Neuronal stem cell (in vitro differentiated cells): ENCODE measurements around the gene PTPRG.
"Not testable (repeated sequence)": the region's sequence is repeated elsewhere in the genome, so short reads cannot be mapped to it uniquely, and the experiment has no call there.

Experiments
- DNase-seq: peaks from one replicate; pipeline ENCODE4 v3.0.0-alpha.2; 2013; ENCODE audit warnings: low spot score
- H2AFZ ChIP-seq: one replicate; pipeline ENCODE4 v1.6.1; 2013; ENCODE audit warnings: mild to moderate bottlenecking, low read length, inconsistent platforms
- H2AK5ac ChIP-seq: 2 replicates; pipeline ENCODE4 v1.6.1; 2013; ENCODE audit warnings: low read depth, mild to moderate bottlenecking, inconsistent platforms, low read length, moderate library complexity, mixed read lengths
- H2BK120ac ChIP-seq: 2 replicates; pipeline ENCODE4 v1.6.1; 2013; ENCODE audit warnings: low read depth, mild to moderate bottlenecking, inconsistent platforms, low read length, moderate library complexity, mixed read lengths
- H2BK12ac ChIP-seq: one replicate; pipeline ENCODE4 v1.6.1; 2013; ENCODE audit warnings: low read length, inconsistent platforms
- H2BK15ac ChIP-seq: 2 replicates; pipeline ENCODE4 v1.6.1; 2013; ENCODE audit warnings: mild to moderate bottlenecking, low read length, inconsistent platforms, mixed read lengths
- H2BK5ac ChIP-seq: one replicate; pipeline ENCODE4 v1.6.1; 2013; ENCODE audit warnings: inconsistent platforms, mild to moderate bottlenecking, low read length, moderate library complexity
- H3K14ac ChIP-seq: one replicate; pipeline ENCODE4 v1.6.1; 2013; ENCODE audit warnings: low read length, inconsistent platforms
- H3K18ac ChIP-seq: 2 replicates; pipeline ENCODE4 v1.6.1; 2013; ENCODE audit warnings: low read length, inconsistent platforms
- H3K23ac ChIP-seq: 2 replicates; pipeline ENCODE4 v1.6.1; 2013; ENCODE audit warnings: low read depth, mild to moderate bottlenecking, mixed read lengths, low read length, inconsistent platforms; ENCODE audit not compliant: poor library complexity
- H3K27ac ChIP-seq: replicated peaks from 3 replicates; pipeline ENCODE4 v1.5.1; 2013; ENCODE audit warnings: low read length, inconsistent platforms
- H3K27me3 ChIP-seq, 3 experiments: 2 replicates each; pipeline ENCODE4 v1.6.1; 2013; ENCODE audit warnings: low read length in 3 of 3, mild to moderate bottlenecking in 2 of 3, inconsistent platforms in 1 of 3, low read depth in 1 of 3, mixed read lengths in 1 of 3, moderate library complexity in 1 of 3; ENCODE audit not compliant: control insufficient read depth in 3 of 3, insufficient read depth in 3 of 3
- H3K36me3 ChIP-seq, 2 donors: replicated peaks in 1 of 2; 2 replicates each; pipeline ENCODE4 v1.6.1; 2013; ENCODE audit warnings: low read length in 2 of 2; ENCODE audit not compliant: control insufficient read depth in 2 of 2, insufficient read depth in 2 of 2
- H3K4ac ChIP-seq: 2 replicates; pipeline ENCODE4 v1.6.1; 2013; ENCODE audit warnings: inconsistent platforms, mild to moderate bottlenecking, low read length, moderate library complexity
- H3K4me1 ChIP-seq, 2 donors: 1 replicate in 1 of 2; 2 replicates in 1 of 2; pipeline ENCODE4 v1.6.1; 2013; ENCODE audit warnings: low read length in 2 of 2, low read depth in 1 of 2; ENCODE audit not compliant: control insufficient read depth in 2 of 2, insufficient read depth in 1 of 2
- H3K4me2 ChIP-seq: one replicate; pipeline ENCODE4 v1.6.1; 2013; ENCODE audit warnings: mild to moderate bottlenecking, low read length, inconsistent platforms; ENCODE audit not compliant: insufficient read depth, poor library complexity, severe bottlenecking
- H3K4me3 ChIP-seq, 2 donors: 2 replicates each; pipeline ENCODE4 v1.5.1; 2013; ENCODE audit warnings: low read length in 2 of 2, mild to moderate bottlenecking in 2 of 2, inconsistent platforms in 1 of 2, moderate library complexity in 1 of 2
- H3K79me1 ChIP-seq: one replicate; pipeline ENCODE4 v1.6.1; 2013; ENCODE audit warnings: low read depth, mild to moderate bottlenecking, inconsistent platforms, low read length, moderate library complexity
- H3K9ac ChIP-seq: one replicate; pipeline ENCODE4 v1.6.1; 2013; ENCODE audit warnings: mild to moderate bottlenecking, low read depth, low read length, inconsistent platforms; ENCODE audit not compliant: poor library complexity
- H3K9me3 ChIP-seq, 2 donors: replicated peaks in 1 of 2; 2 replicates each; pipeline versions ENCODE3 to v1.6.1; 2013; ENCODE audit warnings: low read length in 2 of 2, mild to moderate bottlenecking in 2 of 2, inconsistent platforms in 1 of 2, low read depth in 1 of 2, mixed read lengths in 1 of 2, moderate library complexity in 1 of 2; ENCODE audit not compliant: control insufficient read depth in 2 of 2, insufficient read depth in 1 of 2
- H4K8ac ChIP-seq: one replicate; pipeline ENCODE4 v1.6.1; 2013; ENCODE audit warnings: low read depth, mild to moderate bottlenecking, inconsistent platforms, low read length, moderate library complexity
- H4K91ac ChIP-seq: one replicate; pipeline ENCODE4 v1.6.1; 2013; ENCODE audit warnings: low read length, low read depth, mild to moderate bottlenecking, inconsistent platforms; ENCODE audit not compliant: poor library complexity
- WGBS, 2 donors: extraction: QIAGEN DNeasy Blood & Tissue Kit; methylation state at CpG; one replicate each; pipeline ENCODE4 v1.1.7; 2013; ENCODE audit warnings: missing lambda C conversion rate in 2 of 2, mixed read lengths in 1 of 2; ENCODE audit not compliant: insufficient read length in 2 of 2, insufficient replicate concordance in 1 of 2; ENCODE audit errors: extremely low coverage in 2 of 2; 5-methylcytosine and 5-hydroxymethylcytosine counted together

Gene PTPRG

DNA sequence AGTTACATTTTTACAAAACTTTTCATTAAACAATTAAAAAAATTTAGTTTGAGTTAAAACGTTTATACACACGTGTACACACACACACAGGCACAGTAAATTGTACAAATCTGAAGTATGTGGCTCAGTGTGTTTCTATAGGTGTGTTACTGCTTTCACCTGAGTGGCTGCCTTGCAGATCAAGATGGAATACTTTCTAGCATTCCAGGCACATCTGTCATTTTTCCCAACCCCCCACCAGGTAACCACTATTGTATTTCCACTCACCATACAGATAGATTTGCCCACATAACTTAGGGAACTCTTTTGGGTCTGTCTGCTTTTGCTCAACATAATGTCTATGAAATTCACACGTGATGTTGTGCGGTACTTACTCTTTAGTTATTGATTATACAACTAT is 141.1 kb downstream of the PTPRG start:
- Histone ChIP-seq H3K79me1 (no peaks in the 10 kb centered on the region), H3K27ac (no peak overlapping the region), H3K4ac (no peak overlapping the region), H3K4me2 (no peak overlapping the region), H3K14ac (no peak overlapping the region), H3K4me1 (peaks cover 10 to 14% of the 10 kb centered on the region in 2 donors), H2AFZ (no peak overlapping the region), H2AK5ac (no peak overlapping the region), H3K9me3 (peaks cover 3 to 4% of the 10 kb centered on the region in 2 donors), H3K9ac (no peak overlapping the region), H3K23ac (no peak overlapping the region), H3K36me3 (no peaks in the 10 kb centered on the region), H2BK5ac (no peak overlapping the region), H3K27me3 (no peaks in the 10 kb centered on the region), H2BK120ac (no peak overlapping the region), H3K4me3 (no peak overlapping the region), H3K18ac (no peak overlapping the region), H2BK12ac (no peak overlapping the region), H4K8ac (no peak overlapping the region), H4K91ac (no peak overlapping the region), H2BK15ac (no peak overlapping the region)
- DNase-seq, result no peak
- WGBS, 2 donors, result no CpG with 5 or more reads among the region's 4 CpGs

DNA sequence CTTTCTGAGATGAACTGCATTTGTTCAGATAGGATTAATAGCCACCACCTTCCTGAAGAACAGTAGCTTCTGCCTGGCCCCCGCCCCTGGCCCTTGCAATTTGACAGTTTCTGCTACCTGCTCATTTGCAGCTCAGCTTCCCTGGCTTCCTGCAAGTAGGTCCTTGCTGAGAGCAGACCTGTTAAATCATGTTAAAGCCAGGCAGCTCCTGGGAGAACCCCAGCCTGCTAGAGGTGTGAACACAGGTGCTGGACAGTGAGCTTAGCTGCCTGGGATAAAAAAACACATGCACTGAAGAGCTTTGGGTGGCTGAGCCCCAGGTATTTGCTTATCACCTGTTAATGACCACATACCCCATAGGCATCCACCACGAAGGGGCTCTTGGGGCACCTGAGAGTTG is 143.4 kb downstream of the PTPRG start:
- Histone ChIP-seq H3K27ac (no peak overlapping the region), H3K14ac (no peak overlapping the region), H3K4me1 (peaks cover 6 to 8% of the 10 kb centered on the region in 2 donors), H3K9ac (no peak overlapping the region), H2AK5ac (no peak overlapping the region), H2BK120ac (no peak overlapping the region), H2BK5ac (no peak overlapping the region), H3K9me3 (peaks cover 0 to 3% of the 10 kb centered on the region in 2 donors), H3K79me1 (peaks cover 3% of the 10 kb centered on the region), H3K18ac (no peak overlapping the region), H3K23ac (no peak overlapping the region), H4K8ac (no peak overlapping the region), H4K91ac (no peak overlapping the region), H2BK15ac (no peak overlapping the region), H3K4ac (no peak overlapping the region), H2BK12ac (no peak overlapping the region), H3K36me3 (no peaks in the 10 kb centered on the region), H3K4me3 (no peak overlapping the region), H2AFZ (no peak overlapping the region), H3K27me3 (no peaks in the 10 kb centered on the region), H3K4me2 (no peak overlapping the region)
- no CpG with 5 or more reads among the region's 2 CpGs for WGBS, 2 donors
- no peak for DNase-seq

DNA sequence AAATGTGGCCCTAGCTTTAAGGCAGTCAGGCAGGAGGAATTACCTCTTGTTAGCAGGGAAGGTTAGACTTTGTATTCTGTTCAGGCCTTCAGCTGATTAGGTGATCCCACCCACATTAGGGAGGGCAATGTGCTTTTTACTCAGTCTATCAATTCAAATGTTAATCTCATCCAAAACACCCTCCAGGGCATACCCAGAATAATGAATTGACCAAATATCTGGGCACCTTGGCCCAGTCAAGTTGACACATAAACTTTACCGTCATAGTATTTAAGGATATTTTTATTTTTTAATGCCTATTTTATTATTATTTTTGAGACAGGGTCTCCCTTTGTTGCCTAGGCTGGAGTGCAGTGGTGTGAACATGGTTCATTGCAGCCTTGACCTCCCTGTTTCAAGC is 146.1 kb downstream of the PTPRG start:
- Histone ChIP-seq H4K8ac (no peak overlapping the region), H3K27ac (no peak overlapping the region), H2AFZ (no peak overlapping the region), H2BK120ac (no peak overlapping the region), H3K9me3 (peaks cover 0 to 3% of the 10 kb centered on the region in 2 donors), H3K18ac (no peak overlapping the region), H3K14ac (no peak overlapping the region), H2BK5ac (no peak overlapping the region), H3K4ac (no peak overlapping the region), H3K9ac (no peak overlapping the region), H3K4me3 (no peak overlapping the region), H2BK15ac (no peak overlapping the region), H3K36me3 (no peaks in the 10 kb centered on the region), H3K4me1 (peaks cover 0 to 3% of the 10 kb centered on the region in 2 donors), H3K4me2 (no peak overlapping the region), H3K79me1 (peaks cover 4% of the 10 kb centered on the region), H3K23ac (no peak overlapping the region), H2BK12ac (no peak overlapping the region), H4K91ac (no peak overlapping the region), H2AK5ac (no peak overlapping the region), H3K27me3 (no peaks in the 10 kb centered on the region)
- DNase-seq, result no peak
- WGBS, 2 donors, result no CpG with 5 or more reads among the region's 1 CpG

DNA sequence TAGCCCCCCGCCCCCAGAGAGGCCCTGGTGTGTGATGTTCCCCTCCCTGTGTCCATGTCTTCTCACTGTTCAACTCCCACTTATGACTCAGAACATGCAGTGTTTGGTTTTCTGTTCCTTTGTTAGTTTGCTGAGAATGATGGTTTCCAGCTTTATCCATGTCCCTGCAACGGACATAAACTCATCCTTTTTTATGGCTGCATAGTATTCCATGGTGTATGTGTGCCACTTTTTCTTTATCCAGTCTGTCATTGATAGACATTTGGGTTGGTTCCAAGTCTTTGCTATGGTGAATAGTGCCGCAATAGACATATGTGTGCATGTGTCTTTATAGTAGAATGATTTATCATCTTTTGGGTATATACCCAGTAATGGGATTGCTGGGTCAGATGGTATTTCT is 149.5 kb downstream of the PTPRG start:
- not testable (repeated sequence) for H2BK15ac ChIP-seq, H2BK5ac ChIP-seq, H3K4me2 ChIP-seq, H3K27ac ChIP-seq, H3K9me3 ChIP-seq, DNase-seq, H4K8ac ChIP-seq, H3K79me1 ChIP-seq, H2AFZ ChIP-seq, H3K4me1 ChIP-seq, H3K4ac ChIP-seq, H3K27me3 ChIP-seq, H3K9ac ChIP-seq, H3K36me3 ChIP-seq, H3K18ac ChIP-seq, H2AK5ac ChIP-seq, H3K4me3 ChIP-seq, H3K14ac ChIP-seq, H3K23ac ChIP-seq, H4K91ac ChIP-seq, H2BK120ac ChIP-seq, H2BK12ac ChIP-seq
- no CpG with 5 or more reads among the region's 3 CpGs for WGBS, 2 donors
